ENCODE results near the gene EIF4E1B.

DNA sequence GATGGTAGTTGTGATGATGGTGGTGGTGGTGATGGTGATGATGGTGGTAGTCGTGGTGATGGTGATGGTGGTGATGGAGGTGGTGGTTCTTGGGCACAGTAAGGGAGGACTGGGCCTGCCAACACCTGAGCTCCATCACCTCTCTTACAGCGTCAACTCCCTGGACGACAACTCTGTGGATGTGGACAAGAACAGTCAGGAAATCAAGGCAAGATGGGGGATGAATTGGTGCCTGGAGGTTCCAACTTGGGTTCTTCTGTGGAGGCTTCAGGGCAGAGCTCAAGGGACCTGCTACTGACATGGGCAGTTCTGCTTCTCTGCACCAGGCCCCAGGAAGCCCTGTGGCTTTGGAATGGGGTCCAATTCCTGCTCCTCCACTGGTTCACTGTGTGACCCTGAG is 37.9 kb upstream of the EIF4E1B start:
- TF ChIP-seq, protein P1, sequence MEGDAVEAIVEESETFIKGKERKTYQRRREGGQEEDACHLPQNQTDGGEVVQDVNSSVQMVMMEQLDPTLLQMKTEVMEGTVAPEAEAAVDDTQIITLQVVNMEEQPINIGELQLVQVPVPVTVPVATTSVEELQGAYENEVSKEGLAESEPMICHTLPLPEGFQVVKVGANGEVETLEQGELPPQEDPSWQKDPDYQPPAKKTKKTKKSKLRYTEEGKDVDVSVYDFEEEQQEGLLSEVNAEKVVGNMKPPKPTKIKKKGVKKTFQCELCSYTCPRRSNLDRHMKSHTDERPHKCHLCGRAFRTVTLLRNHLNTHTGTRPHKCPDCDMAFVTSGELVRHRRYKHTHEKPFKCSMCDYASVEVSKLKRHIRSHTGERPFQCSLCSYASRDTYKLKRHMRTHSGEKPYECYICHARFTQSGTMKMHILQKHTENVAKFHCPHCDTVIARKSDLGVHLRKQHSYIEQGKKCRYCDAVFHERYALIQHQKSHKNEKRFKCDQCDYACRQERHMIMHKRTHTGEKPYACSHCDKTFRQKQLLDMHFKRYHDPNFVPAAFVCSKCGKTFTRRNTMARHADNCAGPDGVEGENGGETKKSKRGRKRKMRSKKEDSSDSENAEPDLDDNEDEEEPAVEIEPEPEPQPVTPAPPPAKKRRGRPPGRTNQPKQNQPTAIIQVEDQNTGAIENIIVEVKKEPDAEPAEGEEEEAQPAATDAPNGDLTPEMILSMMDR (IDR thresholded peaks at IDR 0.05), result no peak
- TF ChIP-seq POLR2AphosphoS5 (IDR thresholded peaks at IDR 0.05), result no peak
